Measurements from ENCODE around the gene OXSR1.
"Not testable (repeated sequence)": the region's sequence is repeated elsewhere in the genome, so short reads cannot be mapped to it uniquely, and the experiment has no call there.

- TF ChIP-seq EZH2 (IDR thresholded peaks at IDR 0.05); POLR2AphosphoS5 (IDR thresholded peaks at IDR 0.05; ENCODE audit: borderline replicate concordance, low read depth, low read length): not testable (repeated sequence)
These were observed 4.6 kb upstream of the OXSR1 start for GRCh38 chr3:38160704-38161103.

Measured in SK-N-MC (cell line).